ENCODE measurements around the gene GNAQ. TPM values are rescaled to one million over a fixed set of nuclear protein-coding genes. Genes with fewer than 3 reads are reported as not detected.

The GNAQ gene
- total RNA-seq, 6 donors from 2014 or later = 50.3 to 117 (median 94.3) TPM

DNA sequence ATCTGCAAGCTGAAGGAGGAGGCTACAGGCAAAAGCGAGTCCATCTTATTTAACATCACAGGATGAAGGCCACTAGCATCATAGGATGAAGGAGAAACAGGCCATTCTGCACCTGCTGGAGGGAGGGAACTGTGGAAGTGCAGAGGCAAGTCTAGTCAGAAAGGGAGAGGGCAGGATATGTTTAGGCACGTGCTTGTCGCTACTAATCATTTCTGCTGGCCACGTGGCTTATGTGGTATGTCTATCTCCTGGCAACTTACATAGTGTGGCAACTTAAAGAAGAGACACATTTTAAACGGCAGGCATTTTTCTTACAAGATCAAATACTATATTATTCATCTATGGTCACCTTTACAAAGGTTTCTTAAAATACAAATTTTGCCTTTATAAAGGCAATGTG lies 74.0 kb downstream of the GNAQ start:
- ATAC-seq (ENCODE audit: low FRiP score in 2 of 2) (no peak), DNase-seq (no peak)
- Histone ChIP-seq H3K4me3 (no peak overlapping the region), H3K27me3 (no peaks in the 10 kb centered on the region), H3K9me3 (no peaks in the 10 kb centered on the region), H3K36me3 (no peaks in the 10 kb centered on the region), H3K27ac (no peak overlapping the region), H3K4me1 (peaks cover 50 to 81% (median 61%) of the 10 kb centered on the region in 4 donors)
- TF ChIP-seq EP300 (IDR thresholded peaks at IDR 0.05) (no peak), POLR2A (IDR thresholded peaks at IDR 0.05) (no peak), POLR2AphosphoS5 (IDR thresholded peaks at IDR 0.05) (no peak)
- TF ChIP-seq, protein P1, sequence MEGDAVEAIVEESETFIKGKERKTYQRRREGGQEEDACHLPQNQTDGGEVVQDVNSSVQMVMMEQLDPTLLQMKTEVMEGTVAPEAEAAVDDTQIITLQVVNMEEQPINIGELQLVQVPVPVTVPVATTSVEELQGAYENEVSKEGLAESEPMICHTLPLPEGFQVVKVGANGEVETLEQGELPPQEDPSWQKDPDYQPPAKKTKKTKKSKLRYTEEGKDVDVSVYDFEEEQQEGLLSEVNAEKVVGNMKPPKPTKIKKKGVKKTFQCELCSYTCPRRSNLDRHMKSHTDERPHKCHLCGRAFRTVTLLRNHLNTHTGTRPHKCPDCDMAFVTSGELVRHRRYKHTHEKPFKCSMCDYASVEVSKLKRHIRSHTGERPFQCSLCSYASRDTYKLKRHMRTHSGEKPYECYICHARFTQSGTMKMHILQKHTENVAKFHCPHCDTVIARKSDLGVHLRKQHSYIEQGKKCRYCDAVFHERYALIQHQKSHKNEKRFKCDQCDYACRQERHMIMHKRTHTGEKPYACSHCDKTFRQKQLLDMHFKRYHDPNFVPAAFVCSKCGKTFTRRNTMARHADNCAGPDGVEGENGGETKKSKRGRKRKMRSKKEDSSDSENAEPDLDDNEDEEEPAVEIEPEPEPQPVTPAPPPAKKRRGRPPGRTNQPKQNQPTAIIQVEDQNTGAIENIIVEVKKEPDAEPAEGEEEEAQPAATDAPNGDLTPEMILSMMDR (IDR thresholded peaks at IDR 0.05) = no peak
- WGBS, 2 donors = 79 to 85% methylated on average over 5 of the region's 5 CpGs

DNA sequence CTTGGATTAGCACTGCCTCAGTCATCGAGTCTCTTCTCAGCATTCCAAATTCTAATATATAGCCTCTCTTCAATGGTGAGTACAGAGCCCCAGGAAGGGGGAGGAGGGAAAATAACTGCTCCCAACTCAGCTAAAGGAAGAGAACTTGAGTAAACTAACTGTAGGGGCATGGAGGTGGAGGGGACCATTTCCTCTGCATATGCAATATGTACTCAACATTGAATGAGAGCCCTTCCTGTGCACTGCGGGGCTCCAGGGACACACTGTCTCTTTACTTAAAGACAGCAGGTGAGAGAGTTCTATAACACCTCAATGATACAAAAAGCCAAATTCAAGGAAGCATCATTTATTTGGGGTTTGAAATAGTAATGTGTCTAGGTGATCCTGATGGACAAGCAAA lies 75.1 kb downstream of the GNAQ start:
- WGBS, 2 donors = 24 to 36% methylated on average over 2 of the region's 2 CpGs
- Histone ChIP-seq H3K27ac (peak overlapping the region in 1 of 4 donors; percentile 7), H3K4me3 (no peak overlapping the region), H3K27me3 (no peaks in the 10 kb centered on the region), H3K36me3 (no peaks in the 10 kb centered on the region), H3K4me1 (peaks cover 51 to 90% (median 68%) of the 10 kb centered on the region in 4 donors), H3K9me3 (no peaks in the 10 kb centered on the region)
- DNase-seq (peak in 1 of 2 donors; percentile 42), ATAC-seq (ENCODE audit: low FRiP score in 2 of 2) (no peak)
- TF ChIP-seq, protein P1 (IDR thresholded peaks at IDR 0.05) = no peak
- TF ChIP-seq EP300 (IDR thresholded peaks at IDR 0.05) (peak in 1 of 4 donors; percentile 51), POLR2A (IDR thresholded peaks at IDR 0.05) (no peak), POLR2AphosphoS5 (IDR thresholded peaks at IDR 0.05) (no peak)

DNA sequence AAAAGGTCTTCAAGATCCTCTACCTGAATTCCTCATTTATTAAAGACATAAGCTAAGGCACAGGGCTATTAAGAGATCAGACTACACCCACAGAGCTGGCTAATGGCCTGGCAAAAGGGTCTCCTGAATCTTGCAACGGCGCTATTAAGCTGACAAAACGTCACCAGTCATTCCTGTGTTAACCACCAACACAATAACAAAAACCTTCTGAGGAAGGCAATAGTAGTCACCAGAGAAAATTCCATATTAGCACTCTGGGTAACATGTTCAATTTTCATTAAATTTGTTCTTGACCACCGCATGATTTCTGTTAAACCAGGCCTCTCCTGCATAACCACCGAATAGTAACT lies 77.0 kb downstream of the GNAQ start:
- Histone ChIP-seq H3K9me3 (no peaks in the 10 kb centered on the region), H3K4me3 (no peak overlapping the region), H3K27ac (peak overlapping the region in 2 of 4 donors; percentile 59 to 60), H3K27me3 (no peaks in the 10 kb centered on the region), H3K4me1 (peaks cover 48 to 87% (median 61%) of the 10 kb centered on the region in 4 donors), H3K36me3 (no peaks in the 10 kb centered on the region)
- no peak for TF ChIP-seq POLR2A (IDR thresholded peaks at IDR 0.05)
- TF ChIP-seq EP300 (IDR thresholded peaks at IDR 0.05) = no peak
- TF ChIP-seq, protein P1 (IDR thresholded peaks at IDR 0.05) = no peak
- no peak for TF ChIP-seq POLR2AphosphoS5 (IDR thresholded peaks at IDR 0.05)
- DNase-seq = no peak
- 78 to 80% methylated on average over 5 of the region's 5 CpGs for WGBS, 2 donors
- ATAC-seq (ENCODE audit: low FRiP score in 2 of 2) = no peak

DNA sequence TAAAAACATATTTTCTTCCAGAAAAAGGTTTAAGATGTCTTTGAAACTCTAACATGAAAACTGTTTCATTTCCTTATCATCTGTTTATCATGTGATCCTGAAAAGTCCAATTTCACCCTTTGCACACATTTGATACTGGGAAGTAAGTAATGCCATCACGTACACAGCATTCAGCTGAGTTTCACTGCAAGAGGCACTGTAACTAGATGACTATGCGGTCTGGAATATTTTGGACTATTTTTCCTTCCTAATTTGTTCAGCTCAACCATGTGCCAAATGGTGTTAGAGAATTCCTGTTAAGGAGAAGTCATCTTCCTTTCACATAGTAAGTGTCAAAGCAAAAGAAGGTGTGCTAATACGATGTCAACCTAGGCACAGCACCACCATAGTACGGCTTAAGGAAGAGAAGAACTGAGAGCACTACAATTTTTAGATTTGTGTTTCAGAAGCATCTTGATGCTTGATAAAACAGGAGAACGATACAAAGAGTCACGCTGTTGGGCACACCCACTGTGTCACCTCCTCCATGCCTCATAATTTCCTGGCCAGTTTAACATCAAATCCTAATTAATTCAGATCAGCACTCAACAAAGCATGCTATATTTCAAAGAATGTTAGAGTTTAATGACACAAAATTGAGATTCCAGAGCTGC lies 77.5 kb downstream of the GNAQ start:
- Histone ChIP-seq H3K4me3 (no peak overlapping the region), H3K36me3 (no peaks in the 10 kb centered on the region), H3K27me3 (no peaks in the 10 kb centered on the region), H3K9me3 (no peaks in the 10 kb centered on the region), H3K27ac (peak overlapping the region in 3 of 4 donors; percentile 37 to 60 (median 59)), H3K4me1 (peaks cover 53 to 91% (median 65%) of the 10 kb centered on the region in 4 donors)
- WGBS, 2 donors = 59 to 71% methylated on average over 6 of the region's 6 CpGs
- DNase-seq (no peak), ATAC-seq (ENCODE audit: low FRiP score in 2 of 2) (peak in 1 of 2 donors; percentile 61)
- no peak for TF ChIP-seq EP300 (IDR thresholded peaks at IDR 0.05)
- TF ChIP-seq POLR2AphosphoS5 (IDR thresholded peaks at IDR 0.05) = no peak
- TF ChIP-seq, protein P1 (IDR thresholded peaks at IDR 0.05) = no peak

DNA sequence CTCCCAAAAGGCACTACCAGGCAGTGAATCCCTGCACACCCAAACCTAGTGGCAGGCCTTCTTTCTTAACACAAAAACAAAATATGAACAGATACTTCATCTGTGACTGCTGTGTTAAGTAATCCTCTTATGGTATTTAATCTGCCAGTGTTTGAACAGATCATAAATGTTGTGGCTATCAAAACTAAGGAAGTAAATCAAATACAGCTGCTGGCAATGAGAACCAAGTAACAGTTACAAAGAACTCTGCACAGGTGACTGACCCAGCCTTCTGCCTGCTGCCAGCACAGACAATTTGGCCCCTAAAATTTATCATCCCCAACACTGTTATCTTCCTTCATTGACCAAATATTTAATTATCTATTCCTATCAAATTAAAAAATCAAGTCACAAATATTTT lies 78.0 kb downstream of the GNAQ start:
- TF ChIP-seq EP300 (IDR thresholded peaks at IDR 0.05) = no peak
- TF ChIP-seq POLR2A (IDR thresholded peaks at IDR 0.05) = no peak
- no peak for TF ChIP-seq POLR2AphosphoS5 (IDR thresholded peaks at IDR 0.05)
- Histone ChIP-seq H3K4me1 (peaks cover 58 to 93% (median 68%) of the 10 kb centered on the region in 4 donors), H3K9me3 (no peaks in the 10 kb centered on the region), H3K4me3 (no peak overlapping the region), H3K27me3 (no peaks in the 10 kb centered on the region), H3K27ac (peak overlapping the region; percentile 37 to 70 (median 60)), H3K36me3 (no peaks in the 10 kb centered on the region)
- DNase-seq (no peak), ATAC-seq (ENCODE audit: low FRiP score in 2 of 2) (peak in 1 of 2 donors; percentile 29)

All from upper lobe of left lung (tissue), 6 donors.